Esophagus (tissue), 2 donors: Measurements from ENCODE around the gene POFUT2. TPM values are rescaled to one million over a fixed set of nuclear protein-coding genes. Genes with fewer than 3 reads are reported as not detected.

Source experiments
- H3K27ac ChIP-seq, 2 donors: one replicate each; pipeline ENCODE4 v1.5.1; 2013; ENCODE audit warnings: low read depth in 2 of 2, mild to moderate bottlenecking in 2 of 2, inconsistent platforms in 1 of 2, low read length in 1 of 2, moderate library complexity in 1 of 2
- H3K27me3 ChIP-seq, 2 donors: one replicate each; pipeline ENCODE4 v1.6.1; 2013; ENCODE audit warnings: low read length in 2 of 2, control low read depth in 1 of 2, mild to moderate bottlenecking in 1 of 2; ENCODE audit not compliant: insufficient read depth in 2 of 2, control insufficient read depth in 1 of 2
- H3K36me3 ChIP-seq, 2 donors: one replicate each; pipeline ENCODE4 v1.6.1; 2013; ENCODE audit warnings: low read length in 1 of 2; ENCODE audit not compliant: control insufficient read depth in 2 of 2, insufficient read depth in 2 of 2
- H3K4me1 ChIP-seq, 2 donors: one replicate each; pipeline ENCODE4 v1.6.1; 2013; ENCODE audit warnings: low read length in 1 of 2; ENCODE audit not compliant: control insufficient read depth in 2 of 2, insufficient read depth in 2 of 2
- H3K4me3 ChIP-seq, 2 donors: one replicate each; pipeline ENCODE4 v1.5.1; 2013; ENCODE audit warnings: low read length in 2 of 2, mild to moderate bottlenecking in 2 of 2, low read depth in 1 of 2, moderate library complexity in 1 of 2
- H3K9me3 ChIP-seq, 2 donors: one replicate each; pipeline ENCODE4 v1.6.1; 2013; ENCODE audit warnings: mild to moderate bottlenecking in 2 of 2, low read depth in 1 of 2, low read length in 1 of 2, moderate library complexity in 1 of 2; ENCODE audit not compliant: control insufficient read depth in 2 of 2, insufficient read depth in 1 of 2
- WGBS, 2 donors: extraction: QIAGEN DNeasy Blood & Tissue Kit; methylation state at CpG; one replicate each; pipeline ENCODE4 v1.1.7; 2013; 5-methylcytosine and 5-hydroxymethylcytosine counted together
- polyA plus RNA-seq, 2 donors: library from polyadenylated mRNA; stranded (reverse); fragments of 200-250 nt; gene quantifications; one replicate each; pipeline ENCODE4 v1.2.3, GENCODE V29; 2013
- donor health status: healthy with polysubstance abuse.
- donor health status: Bipolar disorder and iron deficiency.

Gene POFUT2
- polyA plus RNA-seq, 2 donors = 6.4 to 13.3 TPM

GRCh38 chr21:45284456-45284741 lies 3.3 kb downstream of the POFUT2 start:
- WGBS, 2 donors = 94% methylated on average over 4 of the region's 4 CpGs
- Histone ChIP-seq H3K36me3 (peaks cover 22 to 42% of the 10 kb centered on the region in 2 donors), H3K27me3 (no peaks in the 10 kb centered on the region)

GRCh38 chr21:45283611-45284455 lies 3.9 kb downstream of the POFUT2 start:
- Histone ChIP-seq H3K27me3 (no peaks in the 10 kb centered on the region), H3K4me3 (no peak overlapping the region), H3K9me3 (no peaks in the 10 kb centered on the region), H3K27ac (no peak overlapping the region), H3K36me3 (peaks cover 23 to 42% of the 10 kb centered on the region in 2 donors), H3K4me1 (peaks cover 2 to 6% of the 10 kb centered on the region in 2 donors)
- 91 to 94% methylated on average over 36 of the region's 36 CpGs for WGBS, 2 donors

More at GRCh38 chr21:45284456-45284741, 3.3 kb downstream of the POFUT2 start:
- H3K4me1 ChIP-seq = peaks cover 2 to 6% of the 10 kb centered on the region in 2 donors
- H3K9me3 ChIP-seq = no peaks in the 10 kb centered on the region
- no peak overlapping the region for H3K27ac ChIP-seq
- H3K4me3 ChIP-seq = no peak overlapping the region

GRCh38 chr21:45283035-45283610 lies 4.6 kb downstream of the POFUT2 start:
- Histone ChIP-seq H3K27me3 (no peaks in the 10 kb centered on the region), H3K4me1 (peaks cover 2 to 4% of the 10 kb centered on the region in 2 donors), H3K27ac (no peak overlapping the region), H3K9me3 (no peaks in the 10 kb centered on the region), H3K4me3 (no peak overlapping the region), H3K36me3 (peaks cover 23 to 48% of the 10 kb centered on the region in 2 donors)
- WGBS, 2 donors = 89 to 97% methylated on average over 14 to 26 of the region's 31 CpGs

GRCh38 chr21:45282283-45283034 lies 5.2 kb downstream of the POFUT2 start:
- Histone ChIP-seq H3K27ac (no peak overlapping the region), H3K27me3 (no peaks in the 10 kb centered on the region), H3K9me3 (no peaks in the 10 kb centered on the region), H3K4me3 (no peak overlapping the region), H3K36me3 (peaks cover 23 to 54% of the 10 kb centered on the region in 2 donors), H3K4me1 (peaks cover 2 to 4% of the 10 kb centered on the region in 2 donors)
- 89 to 90% methylated on average over 22 of the region's 22 CpGs for WGBS, 2 donors

GRCh38 chr21:45281411-45282282 lies 6.0 kb downstream of the POFUT2 start:
- Histone ChIP-seq H3K9me3 (no peaks in the 10 kb centered on the region), H3K27ac (no peak overlapping the region), H3K4me3 (no peak overlapping the region), H3K4me1 (peaks cover 1% of the 10 kb centered on the region in 2 donors), H3K27me3 (no peaks in the 10 kb centered on the region), H3K36me3 (peaks cover 24 to 62% of the 10 kb centered on the region in 2 donors)
- WGBS, 2 donors = 89 to 92% methylated on average over 32 of the region's 32 CpGs

GRCh38 chr21:45280969-45281368 lies 6.7 kb downstream of the POFUT2 start:
- H3K27me3 ChIP-seq = no peaks in the 10 kb centered on the region
- no peaks in the 10 kb centered on the region for H3K9me3 ChIP-seq
- WGBS, 2 donors = 89 to 91% methylated on average over 9 of the region's 9 CpGs
- H3K27ac ChIP-seq = no peak overlapping the region
- no peak overlapping the region for H3K4me3 ChIP-seq
- H3K36me3 ChIP-seq = peaks cover 26 to 64% of the 10 kb centered on the region in 2 donors
- H3K4me1 ChIP-seq = no peaks in the 10 kb centered on the region

- H3K4me1 ChIP-seq = no peaks in the 10 kb centered on the region
- H3K27me3 ChIP-seq = no peaks in the 10 kb centered on the region
- H3K36me3 ChIP-seq = peaks cover 26 to 60% of the 10 kb centered on the region in 2 donors
- H3K4me3 ChIP-seq = no peak overlapping the region
- 95 to 97% methylated on average over 28 of the region's 28 CpGs for WGBS, 2 donors
- no peak overlapping the region for H3K27ac ChIP-seq
- no peaks in the 10 kb centered on the region for H3K9me3 ChIP-seq
Measured at GRCh38 chr21:45280178-45280821, 7.4 kb downstream of the POFUT2 start.

GRCh38 chr21:45279446-45280177 lies 8.1 kb downstream of the POFUT2 start:
- H3K4me3 ChIP-seq = no peak overlapping the region
- no peaks in the 10 kb centered on the region for H3K27me3 ChIP-seq
- WGBS, 2 donors = 91 to 93% methylated on average over 25 of the region's 25 CpGs
- H3K9me3 ChIP-seq = no peaks in the 10 kb centered on the region
- no peaks in the 10 kb centered on the region for H3K4me1 ChIP-seq
- no peak overlapping the region for H3K27ac ChIP-seq
- peaks cover 19 to 55% of the 10 kb centered on the region in 2 donors for H3K36me3 ChIP-seq
